ENCODE data around the gene PRICKLE3.

Gene PRICKLE3

DNA sequence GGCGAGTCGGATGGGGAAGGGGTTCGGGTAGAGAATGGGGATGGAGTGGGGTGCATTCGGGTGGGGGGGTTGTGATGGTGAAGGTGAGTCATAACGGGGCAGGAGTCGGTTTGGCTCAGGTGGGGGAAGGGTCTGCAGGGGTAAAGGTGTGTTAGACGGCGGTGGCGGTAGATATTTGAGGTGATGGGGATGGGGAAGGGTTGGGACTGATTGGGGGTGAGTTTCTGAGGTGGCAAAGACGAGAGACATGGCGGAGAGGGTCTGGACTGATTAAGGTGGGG, 13.1 kb upstream of the PRICKLE3 start:
- DNase-seq (ENCODE audit: insufficient read length, low spot score) (no peak), FAIRE-seq (no peak)
- TF ChIP-seq POU2F2 (IDR thresholded peaks at IDR 0.05; ENCODE audit: low read depth, low read length): no peak
- no peak for TF ChIP-seq POLR2A (IDR thresholded peaks at IDR 0.05; ENCODE audit: low read depth, low read length)

DNA sequence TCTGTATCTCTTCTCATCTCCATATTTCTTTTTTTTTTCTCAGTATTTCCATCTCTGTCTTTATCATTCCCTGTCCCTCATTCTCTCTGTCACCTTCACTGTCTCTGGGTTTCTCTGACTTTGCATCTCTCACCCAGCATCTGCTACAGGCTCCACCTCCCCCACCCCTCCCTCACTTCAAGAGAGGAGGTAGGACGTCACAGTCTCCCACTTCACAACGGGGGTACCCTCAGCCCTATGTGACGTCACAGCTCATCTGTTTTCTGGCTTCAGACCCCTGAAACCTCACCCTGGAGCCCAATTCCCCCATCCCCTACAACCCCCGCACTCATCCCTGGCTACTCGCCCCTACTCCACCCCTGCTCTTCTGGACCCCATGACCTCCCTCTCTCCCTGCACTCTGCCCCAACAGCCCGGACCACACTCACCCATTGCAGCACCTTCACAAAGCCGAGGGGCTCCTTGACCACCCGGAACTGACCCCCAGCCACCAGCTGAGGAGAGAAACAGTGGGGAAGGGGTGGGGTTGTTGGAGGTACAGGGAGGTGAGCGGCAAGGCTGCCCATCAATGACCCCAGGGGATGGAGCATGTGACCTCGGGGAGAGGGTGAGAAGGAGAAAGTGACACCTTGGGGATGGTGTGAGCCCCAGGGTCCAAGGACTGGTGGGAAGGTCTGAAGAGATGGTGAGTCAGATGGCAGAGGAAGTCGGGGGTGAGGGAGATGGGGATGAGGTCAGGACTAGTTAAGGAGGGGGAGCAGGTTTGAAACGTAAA, 12.6 kb upstream of the PRICKLE3 start:
- peak; percentile 81 for FAIRE-seq
- TF ChIP-seq PAX5 (IDR thresholded peaks at IDR 0.05; ENCODE audit: insufficient read depth, low read length, severe bottlenecking): no peak
- TF ChIP-seq POLR2A (IDR thresholded peaks at IDR 0.05; ENCODE audit: low read depth, low read length): no peak
- no peak for TF ChIP-seq POLR2AphosphoS5 (IDR thresholded peaks at IDR 0.05; ENCODE audit: low read depth, low read length)
- no peak for TF ChIP-seq TAF1 (IDR thresholded peaks at IDR 0.05; ENCODE audit: low read depth, low read length)
- TF ChIP-seq POU2F2 (IDR thresholded peaks at IDR 0.05; ENCODE audit: low read depth, low read length): no peak
- no peak for TF ChIP-seq SPI1 (IDR thresholded peaks at IDR 0.05; ENCODE audit: low read depth, low read length)
- no peak for DNase-seq (ENCODE audit: insufficient read length, low spot score)

DNA sequence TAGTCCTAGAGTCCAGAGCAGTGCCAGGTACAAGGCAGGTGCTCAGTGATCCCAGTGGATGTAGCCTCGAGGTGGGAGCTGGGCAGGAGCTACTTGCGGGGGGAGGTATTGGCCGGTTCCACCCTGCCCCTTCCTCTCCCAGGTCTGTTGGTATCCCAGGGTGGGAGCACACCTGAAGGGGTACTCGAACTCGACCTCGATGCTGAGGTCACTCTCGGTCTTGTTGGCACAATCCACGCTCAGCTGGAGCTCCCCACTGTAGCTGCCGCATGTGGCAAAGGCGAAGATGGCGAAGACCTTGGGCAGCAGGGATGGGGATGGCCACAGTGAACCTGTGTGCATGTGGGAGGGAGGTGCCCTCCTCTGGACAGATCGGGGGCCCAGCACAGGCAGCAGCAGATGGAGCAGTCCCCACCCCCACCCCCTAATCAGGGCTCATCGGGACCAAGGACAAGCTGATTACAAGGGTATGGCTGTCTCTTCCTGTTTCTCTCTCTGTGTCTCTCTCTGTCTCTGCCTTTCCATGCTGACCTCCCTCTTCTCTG, 11.4 kb upstream of the PRICKLE3 start:
- DNase-seq (ENCODE audit: insufficient read length, low spot score) (no peak), FAIRE-seq (no peak)
- TF ChIP-seq POLR2AphosphoS5 (IDR thresholded peaks at IDR 0.05; ENCODE audit: low read depth, low read length) (no peak), TAF1 (IDR thresholded peaks at IDR 0.05; ENCODE audit: low read depth, low read length) (no peak), PAX5 (IDR thresholded peaks at IDR 0.05; ENCODE audit: insufficient read depth, low read length, severe bottlenecking) (no peak), POLR2A (IDR thresholded peaks at IDR 0.05; ENCODE audit: low read depth, low read length) (no peak), POU2F2 (IDR thresholded peaks at IDR 0.05; ENCODE audit: low read depth, low read length) (no peak), SPI1 (IDR thresholded peaks at IDR 0.05; ENCODE audit: low read depth, low read length) (no peak)

DNA sequence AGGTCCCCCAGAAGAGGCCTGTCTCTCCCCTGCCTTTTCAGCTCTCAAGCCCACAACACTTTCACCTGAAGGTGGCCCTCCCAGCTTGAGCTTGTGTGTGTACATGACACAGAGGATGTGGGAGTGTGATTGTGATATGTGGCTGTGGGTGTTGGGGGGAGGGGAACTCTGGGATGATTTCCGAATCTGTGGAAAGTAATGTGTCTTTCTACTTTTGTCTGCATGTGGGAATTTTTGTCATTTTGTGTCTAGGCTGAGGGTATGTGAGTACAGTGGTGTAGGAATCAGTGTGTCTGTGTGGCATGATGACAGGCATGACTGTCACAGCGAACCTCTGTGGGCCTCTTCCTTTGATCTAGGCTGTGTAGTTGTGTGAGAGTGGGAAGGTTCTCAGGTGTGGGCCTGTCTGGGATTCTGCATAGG, 7.4 kb upstream of the PRICKLE3 start:
- TF ChIP-seq TAF1 (IDR thresholded peaks at IDR 0.05; ENCODE audit: low read depth, low read length) (no peak), SPI1 (IDR thresholded peaks at IDR 0.05; ENCODE audit: low read depth, low read length) (no peak), POLR2A (IDR thresholded peaks at IDR 0.05; ENCODE audit: low read depth, low read length) (no peak), POLR2AphosphoS5 (IDR thresholded peaks at IDR 0.05; ENCODE audit: low read depth, low read length) (no peak), PAX5 (IDR thresholded peaks at IDR 0.05; ENCODE audit: insufficient read depth, low read length, severe bottlenecking) (no peak), POU2F2 (IDR thresholded peaks at IDR 0.05; ENCODE audit: low read depth, low read length) (no peak)
- FAIRE-seq (no peak), DNase-seq (ENCODE audit: insufficient read length, low spot score) (no peak)

DNA sequence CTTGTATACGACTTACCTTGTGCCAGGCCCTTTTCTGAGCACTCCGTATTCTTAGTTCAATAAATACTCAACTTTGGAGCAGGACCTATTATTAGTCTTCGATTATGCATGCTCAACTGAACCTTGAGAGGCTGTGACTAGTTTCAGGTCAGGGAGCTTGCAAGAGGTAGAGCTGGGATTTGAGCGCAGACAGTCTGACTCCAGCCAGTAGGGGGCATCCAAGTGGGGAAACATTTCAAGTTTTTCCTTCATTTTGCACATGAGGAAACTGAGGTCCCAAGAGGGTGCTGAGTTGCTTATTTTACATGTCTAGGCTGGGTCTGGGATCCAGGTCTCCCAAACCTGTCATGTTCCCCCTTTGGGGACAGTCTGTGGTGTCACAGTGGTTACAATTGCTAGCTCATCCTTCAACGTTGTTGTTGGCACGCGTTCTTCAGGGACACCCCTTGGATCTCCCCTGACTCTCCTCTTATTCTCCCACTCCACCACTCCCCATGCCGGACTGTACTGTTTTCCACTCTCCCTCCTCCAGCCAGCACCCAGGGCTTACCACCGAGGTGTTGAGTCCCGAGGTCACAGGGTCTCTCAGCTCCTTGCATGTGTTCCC, 6.7 kb upstream of the PRICKLE3 start:
- peak; percentile 91 for FAIRE-seq
- no peak for DNase-seq (ENCODE audit: insufficient read length, low spot score)
- TF ChIP-seq PAX5 (IDR thresholded peaks at IDR 0.05; ENCODE audit: insufficient read depth, low read length, severe bottlenecking) (no peak), POLR2A (IDR thresholded peaks at IDR 0.05; ENCODE audit: low read depth, low read length) (no peak), POLR2AphosphoS5 (IDR thresholded peaks at IDR 0.05; ENCODE audit: low read depth, low read length) (no peak), SPI1 (IDR thresholded peaks at IDR 0.05; ENCODE audit: low read depth, low read length) (no peak), POU2F2 (IDR thresholded peaks at IDR 0.05; ENCODE audit: low read depth, low read length) (no peak)

DNA sequence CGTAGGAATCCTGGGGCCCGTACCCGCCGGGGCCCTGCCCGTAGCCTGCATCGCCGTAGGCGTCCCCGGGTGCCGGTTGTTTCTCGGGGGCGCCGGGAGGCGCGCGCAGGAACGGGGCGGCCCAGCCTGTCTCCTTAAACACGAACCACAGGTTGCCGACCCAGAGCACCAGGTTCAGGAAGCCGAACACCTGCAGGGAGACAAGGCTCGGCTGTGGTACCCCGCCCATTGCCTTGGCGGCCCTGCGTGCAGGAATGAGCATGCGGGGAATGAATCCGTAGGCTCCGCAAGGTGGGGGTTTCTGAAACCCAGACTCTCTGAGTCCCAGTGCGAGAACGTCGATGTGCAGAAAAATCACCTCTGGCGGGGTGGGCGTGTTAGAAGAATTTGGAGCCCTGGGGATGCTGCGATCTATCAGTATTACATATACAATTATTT, 5.4 kb upstream of the PRICKLE3 start:
- no peak for TF ChIP-seq SPI1 (IDR thresholded peaks at IDR 0.05; ENCODE audit: low read depth, low read length)
- no peak for TF ChIP-seq POU2F2 (IDR thresholded peaks at IDR 0.05; ENCODE audit: low read depth, low read length)
- no peak for TF ChIP-seq POLR2A (IDR thresholded peaks at IDR 0.05; ENCODE audit: low read depth, low read length)
- TF ChIP-seq POLR2AphosphoS5 (IDR thresholded peaks at IDR 0.05; ENCODE audit: low read depth, low read length): no peak
- no peak for TF ChIP-seq TAF1 (IDR thresholded peaks at IDR 0.05; ENCODE audit: low read depth, low read length)
- no peak for TF ChIP-seq PAX5 (IDR thresholded peaks at IDR 0.05; ENCODE audit: insufficient read depth, low read length, severe bottlenecking)
- FAIRE-seq: no peak
- no peak for DNase-seq (ENCODE audit: insufficient read length, low spot score)

DNA sequence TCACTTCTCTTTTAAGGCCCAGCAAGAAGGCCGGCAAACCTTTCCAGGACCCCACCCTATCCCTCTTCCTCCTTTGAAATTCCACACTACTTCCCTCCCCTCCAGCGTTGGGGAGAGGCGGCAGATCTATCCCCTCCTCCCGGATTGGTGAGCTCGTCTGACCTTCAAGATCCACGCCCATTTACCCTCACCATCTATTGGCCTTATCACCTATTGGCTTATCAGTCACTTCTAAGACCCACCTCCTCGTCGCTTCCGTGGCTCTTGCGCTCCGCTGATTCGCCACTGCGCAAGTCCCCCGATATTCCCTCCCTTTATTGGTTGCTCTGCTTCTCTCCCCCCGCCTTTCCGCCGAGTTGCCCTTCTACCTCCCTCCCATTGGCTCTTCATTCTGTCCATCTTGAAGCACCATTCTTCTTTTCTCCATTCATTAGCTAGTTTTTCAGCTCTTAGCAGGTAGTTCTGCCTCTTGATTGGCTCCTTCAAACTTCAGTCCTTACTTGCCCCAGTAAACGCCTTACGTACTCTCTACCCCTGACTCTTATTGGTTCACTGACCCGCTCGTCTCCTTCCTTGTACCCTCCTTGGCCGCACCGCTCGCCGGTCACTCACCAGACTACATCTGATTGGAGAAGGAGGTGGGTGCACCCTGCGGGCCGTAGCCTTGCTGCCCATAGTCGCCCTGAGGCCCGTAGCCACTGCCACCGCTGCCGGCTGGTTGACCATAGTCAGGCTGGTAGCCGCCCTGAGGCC, 4.8 kb upstream of the PRICKLE3 start:
- peak; percentile 56 for TF ChIP-seq POLR2AphosphoS5 (IDR thresholded peaks at IDR 0.05; ENCODE audit: low read depth, low read length)
- TF ChIP-seq TAF1 (IDR thresholded peaks at IDR 0.05; ENCODE audit: low read depth, low read length): peak; percentile 40; the same call in 1 of the 2 replicates
- no peak for TF ChIP-seq POU2F2 (IDR thresholded peaks at IDR 0.05; ENCODE audit: low read depth, low read length)
- peak; percentile 40; the same call in 1 of the 2 replicates for TF ChIP-seq POLR2A (IDR thresholded peaks at IDR 0.05; ENCODE audit: low read depth, low read length)
- no peak for TF ChIP-seq PAX5 (IDR thresholded peaks at IDR 0.05; ENCODE audit: insufficient read depth, low read length, severe bottlenecking)
- TF ChIP-seq SPI1 (IDR thresholded peaks at IDR 0.05; ENCODE audit: low read depth, low read length): no peak
- peak; percentile 66 for DNase-seq (ENCODE audit: insufficient read length, low spot score)
- FAIRE-seq: peak; percentile 100

DNA sequence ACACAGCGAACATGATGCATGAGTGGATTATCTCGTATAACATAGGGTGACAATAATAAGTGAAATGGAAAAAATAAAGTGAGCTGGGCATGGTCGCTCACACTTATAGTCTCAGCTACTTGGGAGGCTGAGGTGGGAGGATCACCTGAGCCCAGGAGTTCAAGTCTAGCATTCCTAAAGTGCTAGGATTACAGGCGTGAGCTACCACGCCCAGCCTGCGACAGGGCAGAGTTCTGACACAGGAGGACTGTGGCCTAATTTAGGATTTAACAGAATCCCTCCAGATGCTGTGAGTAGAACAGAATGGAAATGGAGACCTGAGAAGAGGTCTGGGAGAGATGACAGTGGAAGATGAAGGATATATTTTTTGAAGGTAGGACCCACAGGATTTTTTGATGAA, 3.4 kb upstream of the PRICKLE3 start:
- FAIRE-seq: no peak
- no peak for TF ChIP-seq POLR2AphosphoS5 (IDR thresholded peaks at IDR 0.05; ENCODE audit: low read depth, low read length)
- TF ChIP-seq TAF1 (IDR thresholded peaks at IDR 0.05; ENCODE audit: low read depth, low read length): no peak
- no peak for DNase-seq (ENCODE audit: insufficient read length, low spot score)

DNA sequence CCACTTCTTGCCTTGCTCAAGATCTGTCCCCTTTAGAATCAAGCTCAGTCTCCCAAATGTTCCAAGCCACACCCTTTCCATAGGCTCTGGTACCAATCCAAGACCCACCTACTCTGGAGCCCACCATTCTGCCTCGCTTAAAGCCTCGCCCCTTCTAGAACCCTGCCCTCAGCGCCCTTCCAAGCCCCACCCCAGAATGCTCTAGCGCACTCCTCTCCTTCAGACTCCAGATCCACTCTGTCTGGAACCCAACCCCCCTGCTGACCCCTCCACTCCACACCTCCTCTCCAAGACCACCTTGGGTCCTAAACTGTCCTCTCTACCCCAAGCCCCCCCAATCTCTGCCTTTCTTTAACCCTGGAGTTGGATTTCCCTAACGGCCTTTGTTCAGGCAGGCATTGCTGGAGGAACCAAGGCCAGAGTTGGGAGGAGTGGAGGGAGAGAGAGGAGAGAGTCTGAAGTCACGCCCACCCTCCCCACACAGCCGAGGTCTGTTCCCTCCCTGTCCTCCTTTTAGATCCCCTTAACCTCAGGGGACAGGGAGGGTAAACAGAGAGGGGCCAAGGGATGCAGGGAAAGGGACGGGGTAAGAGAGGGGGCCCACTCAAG, 2.4 kb upstream of the PRICKLE3 start:
- TF ChIP-seq POLR2AphosphoS5 (IDR thresholded peaks at IDR 0.05; ENCODE audit: low read depth, low read length) (no peak), TAF1 (IDR thresholded peaks at IDR 0.05; ENCODE audit: low read depth, low read length) (no peak), POLR2A (IDR thresholded peaks at IDR 0.05; ENCODE audit: low read depth, low read length) (no peak)
- no peak for FAIRE-seq

More for the DNA sequence above, 2.4 kb upstream of the PRICKLE3 start:
- DNase-seq (ENCODE audit: insufficient read length, low spot score): no peak

Measured in GM12891 (cell line).